ENCODE data around the gene METTL25B.

The METTL25B gene

DNA sequence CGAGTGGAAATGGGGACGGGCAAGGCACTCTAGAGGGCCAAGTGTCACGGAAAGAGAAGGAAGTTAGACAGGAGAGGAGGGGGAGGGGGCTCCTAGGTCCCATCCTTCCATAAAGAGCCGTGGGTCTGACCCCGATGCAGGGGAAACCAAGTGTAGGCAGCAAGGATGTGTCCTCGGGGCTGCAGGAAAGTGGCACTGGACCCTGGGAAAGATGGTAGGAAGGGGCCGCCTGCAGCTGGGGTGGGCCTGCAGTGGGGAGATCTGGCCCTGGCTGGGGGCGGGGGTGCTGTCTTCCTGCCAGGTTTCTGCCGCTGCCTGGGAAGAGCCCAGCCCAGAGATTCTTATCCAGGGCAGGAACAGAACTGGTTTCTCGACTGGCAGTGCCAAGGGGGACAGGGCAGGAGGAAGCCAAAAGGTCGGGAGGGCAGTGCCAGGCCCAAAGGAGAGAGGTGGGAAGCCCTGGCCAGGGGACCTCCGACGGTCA lies 35.8 kb upstream of the METTL25B start:
- peaks cover 31% of the 10 kb centered on the region for H3K4me1 ChIP-seq (ENCODE audit: control insufficient read depth, low read depth, low read length)
- peak overlapping the region; percentile 49 for H3K4ac ChIP-seq (ENCODE audit: low read depth, low read length)
- H4K5ac ChIP-seq (ENCODE audit: low read length): no peak overlapping the region
- no peak overlapping the region for H3K4me3 ChIP-seq (ENCODE audit: low read length)
- peak overlapping the region; percentile 63 for H3K27ac ChIP-seq (ENCODE audit: low read depth, low read length)
- no peak overlapping the region for H2BK15ac ChIP-seq (replicated peaks; ENCODE audit: low read depth)
- H3K36me3 ChIP-seq (ENCODE audit: control insufficient read depth, insufficient read depth, low read length): no peaks in the 10 kb centered on the region
- no peaks in the 10 kb centered on the region for H3K79me1 ChIP-seq (ENCODE audit: low read length)
- H4K8ac ChIP-seq (ENCODE audit: low read depth, low read length): no peak overlapping the region
- H3K4me2 ChIP-seq (ENCODE audit: low read length): peak overlapping the region; percentile 59
- H2BK120ac ChIP-seq (ENCODE audit: low read depth, low read length): peak overlapping the region; percentile 68
- no peak overlapping the region for H2AK5ac ChIP-seq (ENCODE audit: low read length)
- no peaks in the 10 kb centered on the region for H3K79me2 ChIP-seq (ENCODE audit: control insufficient read depth, insufficient read depth, low read length)
- no peak for DNase-seq
- H3K27me3 ChIP-seq (ENCODE audit: insufficient read depth, low read length, poor library complexity): no peaks in the 10 kb centered on the region
- peak overlapping the region; percentile 92 for H3K56ac ChIP-seq (ENCODE audit: low read length)
- H3K18ac ChIP-seq (ENCODE audit: low read length): peak overlapping the region; percentile 83
- WGBS (ENCODE audit: extremely low coverage, insufficient coverage, low lambda C conversion rate): no CpG with 5 or more reads among the region's 13 CpGs
- H3K9ac ChIP-seq (ENCODE audit: low read length): peak overlapping the region; percentile 68
- peak overlapping the region; percentile 82 for H2BK5ac ChIP-seq (ENCODE audit: low read length)
- peak overlapping the region; percentile 94 for H3K23ac ChIP-seq (ENCODE audit: low read length)

DNA sequence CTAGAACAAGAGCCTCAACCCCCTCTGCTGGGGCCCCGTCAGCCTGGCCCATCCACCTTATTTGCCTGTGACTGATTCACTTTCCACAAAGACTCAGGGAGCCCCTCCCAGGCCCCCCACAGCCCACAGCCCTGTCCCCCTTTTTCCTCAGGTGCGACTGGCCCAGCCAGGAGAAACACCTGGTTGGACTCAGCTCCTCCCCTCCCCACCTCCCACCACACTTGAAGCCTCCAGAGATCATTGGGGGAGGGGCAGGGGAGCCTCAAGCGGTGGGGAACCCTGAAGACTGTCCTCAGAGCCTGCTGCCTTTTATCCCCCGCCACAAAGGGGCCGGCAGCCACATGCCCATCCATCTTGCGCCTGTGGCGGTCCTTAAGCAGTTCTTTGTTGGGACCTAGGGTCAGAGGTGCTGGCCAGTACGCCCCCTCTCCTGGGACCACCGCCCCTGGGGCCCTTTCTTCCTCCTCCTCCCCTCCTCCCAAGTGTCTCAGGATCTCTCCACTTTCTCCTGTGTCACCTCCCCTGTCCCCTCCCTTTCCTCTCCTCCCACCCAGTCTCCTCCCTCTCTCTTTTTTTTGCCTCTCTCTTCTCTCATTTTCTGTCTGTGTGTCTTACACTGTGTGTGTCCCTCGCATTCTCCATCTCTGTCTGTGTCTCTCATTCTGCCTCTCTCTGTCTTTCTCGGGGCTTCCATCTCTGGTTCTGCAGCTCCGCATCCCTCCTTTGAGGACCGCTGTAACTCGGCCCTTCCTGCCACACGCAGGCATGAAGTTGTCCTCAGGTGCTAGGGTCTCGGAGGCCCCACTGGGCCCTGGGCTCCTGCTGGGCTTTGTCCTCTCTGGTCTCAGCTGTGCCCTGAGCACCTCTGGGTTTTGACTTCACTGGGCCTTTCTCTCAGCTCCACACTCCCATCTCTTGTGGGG lies 35.1 kb upstream of the METTL25B start:
- Histone ChIP-seq H3K27me3 (ENCODE audit: insufficient read depth, low read length, poor library complexity) (no peaks in the 10 kb centered on the region), H2BK120ac (ENCODE audit: low read depth, low read length) (peak overlapping the region; percentile 68), H4K5ac (ENCODE audit: low read length) (peak overlapping the region; percentile 15), H3K9ac (ENCODE audit: low read length) (peak overlapping the region; percentile 75), H3K18ac (ENCODE audit: low read length) (peak overlapping the region; percentile 83), H3K4me2 (ENCODE audit: low read length) (peak overlapping the region; percentile 78), H4K8ac (ENCODE audit: low read depth, low read length) (no peak overlapping the region), H3K79me2 (ENCODE audit: control insufficient read depth, insufficient read depth, low read length) (no peaks in the 10 kb centered on the region), H3K79me1 (ENCODE audit: low read length) (no peaks in the 10 kb centered on the region), H3K23ac (ENCODE audit: low read length) (peak overlapping the region; percentile 94), H2BK15ac (replicated peaks; ENCODE audit: low read depth) (no peak overlapping the region), H3K4ac (ENCODE audit: low read depth, low read length) (peak overlapping the region; percentile 87), H3K56ac (ENCODE audit: low read length) (peak overlapping the region; percentile 92), H2AK5ac (ENCODE audit: low read length) (peak overlapping the region; percentile 91), H3K36me3 (ENCODE audit: control insufficient read depth, insufficient read depth, low read length) (no peaks in the 10 kb centered on the region), H3K4me1 (ENCODE audit: control insufficient read depth, low read depth, low read length) (peaks cover 31% of the 10 kb centered on the region), H3K4me3 (ENCODE audit: low read length) (no peak overlapping the region), H2BK5ac (ENCODE audit: low read length) (peak overlapping the region; percentile 85), H3K27ac (ENCODE audit: low read depth, low read length) (peak overlapping the region; percentile 69)
- no CpG with 5 or more reads among the region's 16 CpGs for WGBS (ENCODE audit: extremely low coverage, insufficient coverage, low lambda C conversion rate)
- DNase-seq: peak; percentile 98

DNA sequence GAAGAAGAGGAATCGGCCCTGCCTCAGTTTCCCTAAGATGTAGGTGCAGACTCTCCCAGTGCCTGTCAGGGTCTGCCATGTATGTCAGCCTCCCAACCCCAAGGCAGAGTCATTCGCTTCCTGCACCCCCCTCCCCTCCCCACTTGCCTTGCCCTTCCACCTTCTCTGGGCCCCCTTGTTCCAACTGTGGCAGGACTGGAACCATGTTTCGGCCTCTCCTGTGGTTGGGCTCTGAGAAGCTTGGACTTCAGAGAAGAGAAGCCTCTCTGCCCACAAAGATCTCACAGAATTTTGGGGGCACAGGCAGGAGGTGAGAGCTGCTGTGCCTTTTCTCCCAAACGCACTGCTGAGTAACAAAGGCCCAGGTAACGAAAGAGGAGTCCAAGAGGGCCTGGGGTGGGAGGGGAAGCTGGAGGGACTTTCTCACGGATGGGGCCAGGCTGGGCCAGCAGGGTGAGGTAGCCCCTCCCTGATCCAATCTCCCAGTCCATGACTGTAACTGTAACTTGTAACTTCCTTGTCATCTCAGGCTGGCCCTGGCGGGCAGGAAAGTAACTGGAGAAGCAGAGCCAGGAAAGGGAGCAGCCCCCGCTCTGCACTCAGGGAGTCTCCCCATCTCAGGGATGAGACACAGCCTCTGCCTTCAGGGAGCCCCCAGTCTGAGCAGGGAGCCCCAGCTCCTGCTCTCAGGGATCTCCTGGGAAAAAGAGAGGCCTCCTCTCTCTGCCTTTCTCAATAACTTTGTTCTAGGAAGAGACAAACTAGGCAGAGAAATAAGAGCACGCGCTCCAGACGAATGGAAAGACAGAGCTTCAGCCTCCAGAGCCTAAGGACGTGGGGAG lies 34.2 kb upstream of the METTL25B start:
- Histone ChIP-seq H3K79me1 (ENCODE audit: low read length) (no peaks in the 10 kb centered on the region), H3K4me3 (ENCODE audit: low read length) (no peak overlapping the region), H3K56ac (ENCODE audit: low read length) (peak overlapping the region; percentile 92), H2AK5ac (ENCODE audit: low read length) (peak overlapping the region; percentile 91), H3K27me3 (ENCODE audit: insufficient read depth, low read length, poor library complexity) (no peaks in the 10 kb centered on the region), H3K27ac (ENCODE audit: low read depth, low read length) (peak overlapping the region; percentile 69), H2BK120ac (ENCODE audit: low read depth, low read length) (peak overlapping the region; percentile 31), H2BK5ac (ENCODE audit: low read length) (peak overlapping the region; percentile 76), H4K8ac (ENCODE audit: low read depth, low read length) (peak overlapping the region; percentile 77), H3K4ac (ENCODE audit: low read depth, low read length) (peak overlapping the region; percentile 82), H3K23ac (ENCODE audit: low read length) (peak overlapping the region; percentile 26), H2BK15ac (replicated peaks; ENCODE audit: low read depth) (no peak overlapping the region), H3K9ac (ENCODE audit: low read length) (peak overlapping the region; percentile 75), H3K4me2 (ENCODE audit: low read length) (no peak overlapping the region), H3K4me1 (ENCODE audit: control insufficient read depth, low read depth, low read length) (peaks cover 31% of the 10 kb centered on the region), H3K36me3 (ENCODE audit: control insufficient read depth, insufficient read depth, low read length) (peaks cover under 1% of the 10 kb centered on the region), H3K79me2 (ENCODE audit: control insufficient read depth, insufficient read depth, low read length) (no peaks in the 10 kb centered on the region), H3K18ac (ENCODE audit: low read length) (peak overlapping the region; percentile 72), H4K5ac (ENCODE audit: low read length) (no peak overlapping the region)
- peak; percentile 92 for DNase-seq
- WGBS (ENCODE audit: extremely low coverage, insufficient coverage, low lambda C conversion rate): no CpG with 5 or more reads among the region's 12 CpGs

DNA sequence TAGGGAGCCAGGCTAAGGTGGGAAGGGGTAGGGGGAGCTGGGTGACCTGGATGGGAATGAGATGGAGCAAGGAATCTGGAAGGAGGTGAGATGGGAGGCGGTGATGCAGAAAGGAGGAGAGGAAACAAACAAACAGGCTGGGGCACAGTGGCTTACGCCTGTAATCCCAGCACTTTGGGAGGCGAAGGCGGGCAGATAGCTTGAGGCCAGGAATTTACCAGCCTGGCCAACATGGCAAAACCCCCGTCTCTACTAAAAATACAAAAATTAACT lies 33.6 kb upstream of the METTL25B start:
- no peak overlapping the region for H2AK5ac ChIP-seq (ENCODE audit: low read length)
- no peaks in the 10 kb centered on the region for H3K27me3 ChIP-seq (ENCODE audit: insufficient read depth, low read length, poor library complexity)
- DNase-seq: no peak
- no peak overlapping the region for H4K8ac ChIP-seq (ENCODE audit: low read depth, low read length)
- H2BK5ac ChIP-seq (ENCODE audit: low read length): peak overlapping the region; percentile 76
- H3K79me2 ChIP-seq (ENCODE audit: control insufficient read depth, insufficient read depth, low read length): no peaks in the 10 kb centered on the region
- no CpG with 5 or more reads among the region's 5 CpGs for WGBS (ENCODE audit: extremely low coverage, insufficient coverage, low lambda C conversion rate)
- H3K79me1 ChIP-seq (ENCODE audit: low read length): no peaks in the 10 kb centered on the region
- peaks cover 3% of the 10 kb centered on the region for H3K36me3 ChIP-seq (ENCODE audit: control insufficient read depth, insufficient read depth, low read length)
- H2BK15ac ChIP-seq (replicated peaks; ENCODE audit: low read depth): no peak overlapping the region
- no peak overlapping the region for H3K4me3 ChIP-seq (ENCODE audit: low read length)
- no peak overlapping the region for H3K4ac ChIP-seq (ENCODE audit: low read depth, low read length)
- peaks cover 31% of the 10 kb centered on the region for H3K4me1 ChIP-seq (ENCODE audit: control insufficient read depth, low read depth, low read length)
- peak overlapping the region; percentile 75 for H3K9ac ChIP-seq (ENCODE audit: low read length)
- H3K23ac ChIP-seq (ENCODE audit: low read length): no peak overlapping the region
- peak overlapping the region; percentile 64 for H3K18ac ChIP-seq (ENCODE audit: low read length)
- no peak overlapping the region for H3K4me2 ChIP-seq (ENCODE audit: low read length)
- no peak overlapping the region for H4K5ac ChIP-seq (ENCODE audit: low read length)
- peak overlapping the region; percentile 92 for H3K56ac ChIP-seq (ENCODE audit: low read length)
- H3K27ac ChIP-seq (ENCODE audit: low read depth, low read length): peak overlapping the region; percentile 69
- peak overlapping the region; percentile 9 for H2BK120ac ChIP-seq (ENCODE audit: low read depth, low read length)

DNA sequence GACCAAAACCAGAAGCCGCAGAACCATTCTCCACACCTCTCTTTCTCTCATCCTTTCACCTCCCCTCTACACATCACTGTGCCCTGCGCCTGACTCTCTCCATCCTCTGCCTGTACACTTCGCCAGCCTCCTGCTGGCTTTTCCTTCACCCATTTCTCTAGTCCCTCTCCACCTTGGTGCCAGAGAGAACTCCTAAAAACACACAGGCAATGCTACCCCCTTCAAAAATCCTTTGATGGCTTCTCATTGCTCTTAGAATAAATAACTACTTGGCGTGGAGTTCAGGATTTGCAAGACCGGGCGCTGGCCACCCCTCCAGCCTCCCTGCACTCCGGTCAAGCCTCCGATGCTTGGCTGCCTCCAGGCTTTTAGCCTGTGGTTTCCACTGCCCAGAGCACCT lies 31.5 kb upstream of the METTL25B start:
- H3K4ac ChIP-seq (ENCODE audit: low read depth, low read length): no peak overlapping the region
- H3K23ac ChIP-seq (ENCODE audit: low read length): no peak overlapping the region
- peaks cover 18% of the 10 kb centered on the region for H3K4me1 ChIP-seq (ENCODE audit: control insufficient read depth, low read depth, low read length)
- no peak overlapping the region for H3K4me2 ChIP-seq (ENCODE audit: low read length)
- no peak overlapping the region for H3K18ac ChIP-seq (ENCODE audit: low read length)
- H2BK120ac ChIP-seq (ENCODE audit: low read depth, low read length): no peak overlapping the region
- no peaks in the 10 kb centered on the region for H3K79me2 ChIP-seq (ENCODE audit: control insufficient read depth, insufficient read depth, low read length)
- no peak overlapping the region for H3K27ac ChIP-seq (ENCODE audit: low read depth, low read length)
- WGBS (ENCODE audit: extremely low coverage, insufficient coverage, low lambda C conversion rate): no CpG with 5 or more reads among the region's 8 CpGs
- DNase-seq: no peak
- H3K56ac ChIP-seq (ENCODE audit: low read length): no peak overlapping the region
- H4K5ac ChIP-seq (ENCODE audit: low read length): no peak overlapping the region
- H3K79me1 ChIP-seq (ENCODE audit: low read length): no peaks in the 10 kb centered on the region
- H2BK5ac ChIP-seq (ENCODE audit: low read length): no peak overlapping the region
- H3K4me3 ChIP-seq (ENCODE audit: low read length): no peak overlapping the region
- H3K36me3 ChIP-seq (ENCODE audit: control insufficient read depth, insufficient read depth, low read length): peaks cover 5% of the 10 kb centered on the region
- no peaks in the 10 kb centered on the region for H3K27me3 ChIP-seq (ENCODE audit: insufficient read depth, low read length, poor library complexity)
- no peak overlapping the region for H2AK5ac ChIP-seq (ENCODE audit: low read length)
- no peak overlapping the region for H3K9ac ChIP-seq (ENCODE audit: low read length)
- H4K8ac ChIP-seq (ENCODE audit: low read depth, low read length): no peak overlapping the region
- no peak overlapping the region for H2BK15ac ChIP-seq (replicated peaks; ENCODE audit: low read depth)
